Measurements from ENCODE around the gene ZNF688. TPM values are rescaled to one million over a fixed set of nuclear protein-coding genes. Genes with fewer than 3 reads are reported as not detected.

The ZNF688 gene
- total and polyA plus RNA-seq, 2 experiments from 2014 or later: 22.0 to 25.0 TPM

GRCh38 chr16:30603945-30604315 lies 32.4 kb upstream of the ZNF688 start:
- Histone ChIP-seq H3K27ac (no peak overlapping the region), H3K36me3 (peaks cover 15% of the 10 kb centered on the region), H3K4me1 (ENCODE audit: low read depth) (peaks cover 3% of the 10 kb centered on the region), H3K4me3 (no peak overlapping the region), H3K27me3 (no peaks in the 10 kb centered on the region), H3K9me3 (ENCODE audit: low read depth) (no peaks in the 10 kb centered on the region)
- no peak for DNase-seq (ENCODE audit: low read depth in 1 of 2, low spot score in 1 of 2)
- no peak for TF ChIP-seq CTCF (IDR thresholded peaks at IDR 0.05; ENCODE audit: low read depth, low read length)

GRCh38 chr16:30602616-30603277 lies 31.2 kb upstream of the ZNF688 start:
- no peak overlapping the region for H3K4me3 ChIP-seq
- TF ChIP-seq CTCF (IDR thresholded peaks at IDR 0.05; ENCODE audit: low read depth, low read length): no peak
- H3K36me3 ChIP-seq: peaks cover 12% of the 10 kb centered on the region
- no peaks in the 10 kb centered on the region for H3K27me3 ChIP-seq
- no peaks in the 10 kb centered on the region for H3K9me3 ChIP-seq (ENCODE audit: low read depth)
- DNase-seq (ENCODE audit: low read depth in 1 of 2, low spot score in 1 of 2): no peak
- peak overlapping the region; percentile 10 for H3K27ac ChIP-seq
- H3K4me1 ChIP-seq (ENCODE audit: low read depth): no peaks in the 10 kb centered on the region

- no peak for TF ChIP-seq CTCF (IDR thresholded peaks at IDR 0.05; ENCODE audit: low read depth, low read length)
- H3K4me3 ChIP-seq: no peak overlapping the region
- H3K27ac ChIP-seq: peak overlapping the region; percentile 10
- no peak for DNase-seq (ENCODE audit: low read depth in 1 of 2, low spot score in 1 of 2)
- H3K9me3 ChIP-seq (ENCODE audit: low read depth): no peaks in the 10 kb centered on the region
- peaks cover 12% of the 10 kb centered on the region for H3K36me3 ChIP-seq
- no peaks in the 10 kb centered on the region for H3K27me3 ChIP-seq
- H3K4me1 ChIP-seq (ENCODE audit: low read depth): no peaks in the 10 kb centered on the region
Observed at GRCh38 chr16:30601966-30602365, 30.5 kb upstream of the ZNF688 start.

GRCh38 chr16:30600929-30601328 lies 29.4 kb upstream of the ZNF688 start:
- peaks cover 10% of the 10 kb centered on the region for H3K36me3 ChIP-seq
- H3K27ac ChIP-seq: no peak overlapping the region
- no peaks in the 10 kb centered on the region for H3K4me1 ChIP-seq (ENCODE audit: low read depth)
- DNase-seq (ENCODE audit: low read depth in 1 of 2, low spot score in 1 of 2): no peak
- TF ChIP-seq CTCF (IDR thresholded peaks at IDR 0.05; ENCODE audit: low read depth, low read length): no peak
- H3K9me3 ChIP-seq (ENCODE audit: low read depth): no peaks in the 10 kb centered on the region
- no peak overlapping the region for H3K4me3 ChIP-seq
- no peaks in the 10 kb centered on the region for H3K27me3 ChIP-seq

- Histone ChIP-seq H3K27ac (no peak overlapping the region), H3K27me3 (no peaks in the 10 kb centered on the region), H3K4me3 (no peak overlapping the region), H3K36me3 (peaks cover 9% of the 10 kb centered on the region), H3K9me3 (ENCODE audit: low read depth) (no peaks in the 10 kb centered on the region), H3K4me1 (ENCODE audit: low read depth) (no peaks in the 10 kb centered on the region)
- DNase-seq (ENCODE audit: low read depth in 1 of 2, low spot score in 1 of 2): no peak
- no peak for TF ChIP-seq CTCF (IDR thresholded peaks at IDR 0.05; ENCODE audit: low read depth, low read length)
Observed at GRCh38 chr16:30600215-30600614, 28.7 kb upstream of the ZNF688 start.

Data from cardiac muscle cell (in vitro differentiated cells and primary cell).